Measurements from ENCODE around the gene UBE2QL1.

UBE2QL1 gene

GRCh38 chr5:6535594-6535993 lies 86.9 kb downstream of the UBE2QL1 start:
- POLR2A ChIA-PET, result no interaction called here
- CTCF ChIA-PET, result interaction anchor here (0.8 kb wide), 2 partner anchors 18 to 1039 kb away, joined by 3 read pairs; no protein-coding TSS in a partner anchor

More at GRCh38 chr5:6535594-6535993, 86.9 kb downstream of the UBE2QL1 start:
- no peaks in the 10 kb centered on the region for H3K9me3 ChIP-seq (ENCODE audit: control insufficient read depth, insufficient read depth, low read depth, low read length)
- H3K27ac ChIP-seq (ENCODE audit: extremely low read depth, low read depth, low read length), result no peak overlapping the region
- no peak for TF ChIP-seq ZNF132 (tag by site-specific recombination; IDR thresholded peaks at IDR 0.05; ENCODE audit: borderline replicate concordance)
- no peak for TF ChIP-seq ELK4 (IDR thresholded peaks at IDR 0.05; ENCODE audit: borderline replicate concordance, low read depth, low read length)
- TF ChIP-seq ZSCAN18 (tag by site-specific recombination; IDR thresholded peaks at IDR 0.05), result no peak
- no peak for TF ChIP-seq ZBTB11 (tag by site-specific recombination; conservative IDR thresholded peaks at IDR 0.05; ENCODE audit: low read depth)
- TF ChIP-seq ZBTB21 (tag by site-specific recombination; IDR thresholded peaks at IDR 0.05), result no peak
- TF ChIP-seq ZNF837 (tag by site-specific recombination; IDR thresholded peaks at IDR 0.05), result no peak
- no peak for TF ChIP-seq REST (tag by site-specific recombination; IDR thresholded peaks at IDR 0.05)
- TF ChIP-seq ZNF155 (tag by site-specific recombination; IDR thresholded peaks at IDR 0.05), result no peak
- TF ChIP-seq PRDM2 (tag by site-specific recombination; IDR thresholded peaks at IDR 0.05; ENCODE audit: borderline replicate concordance), result no peak
- TF ChIP-seq MEIS1 (CRISPR knock-in tag; IDR thresholded peaks at IDR 0.05; ENCODE audit: borderline replicate concordance), result no peak
- no peak for TF ChIP-seq ZNF585B (tag by site-specific recombination; IDR thresholded peaks at IDR 0.05)
- TF ChIP-seq KLF7 (tag by site-specific recombination; IDR thresholded peaks at IDR 0.05; ENCODE audit: borderline replicate concordance), result no peak
- H3K4me3 ChIP-seq (ENCODE audit: low read depth, low read length), result no peak overlapping the region
- H3K36me3 ChIP-seq (ENCODE audit: control insufficient read depth in 2 of 2, insufficient read depth in 1 of 2, low read length in 2 of 2), result no peaks in the 10 kb centered on the region
- H3K4me1 ChIP-seq (ENCODE audit: control insufficient read depth, insufficient read depth, low read length), result no peaks in the 10 kb centered on the region

Measured in HEK293 (cell line).